ENCODE results near the gene NKAIN2.

DNA sequence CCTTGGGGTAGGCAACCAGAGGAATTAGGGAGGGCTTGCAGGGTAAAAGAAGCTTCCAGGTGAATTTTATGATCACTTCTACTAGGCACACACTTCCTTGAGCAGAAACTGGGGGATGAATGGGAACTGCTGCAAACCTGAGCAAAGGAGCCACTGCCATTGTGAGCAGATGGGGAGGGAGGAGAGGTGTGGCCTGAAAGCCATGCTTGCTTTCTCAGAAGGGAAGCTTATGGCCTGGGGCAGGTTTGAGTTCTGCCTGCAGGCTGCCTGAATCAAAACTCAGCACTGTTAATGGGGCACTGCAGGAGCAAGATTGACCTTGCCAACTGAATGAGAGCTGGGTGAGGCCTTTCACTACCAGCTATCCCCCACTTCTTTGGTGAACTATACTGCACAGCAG, 328.1 kb downstream of the NKAIN2 start:
- no peak for TF ChIP-seq POLR2A (IDR thresholded peaks at IDR 0.05; ENCODE audit: extremely low read depth, insufficient read length)
- TF ChIP-seq, protein P1, sequence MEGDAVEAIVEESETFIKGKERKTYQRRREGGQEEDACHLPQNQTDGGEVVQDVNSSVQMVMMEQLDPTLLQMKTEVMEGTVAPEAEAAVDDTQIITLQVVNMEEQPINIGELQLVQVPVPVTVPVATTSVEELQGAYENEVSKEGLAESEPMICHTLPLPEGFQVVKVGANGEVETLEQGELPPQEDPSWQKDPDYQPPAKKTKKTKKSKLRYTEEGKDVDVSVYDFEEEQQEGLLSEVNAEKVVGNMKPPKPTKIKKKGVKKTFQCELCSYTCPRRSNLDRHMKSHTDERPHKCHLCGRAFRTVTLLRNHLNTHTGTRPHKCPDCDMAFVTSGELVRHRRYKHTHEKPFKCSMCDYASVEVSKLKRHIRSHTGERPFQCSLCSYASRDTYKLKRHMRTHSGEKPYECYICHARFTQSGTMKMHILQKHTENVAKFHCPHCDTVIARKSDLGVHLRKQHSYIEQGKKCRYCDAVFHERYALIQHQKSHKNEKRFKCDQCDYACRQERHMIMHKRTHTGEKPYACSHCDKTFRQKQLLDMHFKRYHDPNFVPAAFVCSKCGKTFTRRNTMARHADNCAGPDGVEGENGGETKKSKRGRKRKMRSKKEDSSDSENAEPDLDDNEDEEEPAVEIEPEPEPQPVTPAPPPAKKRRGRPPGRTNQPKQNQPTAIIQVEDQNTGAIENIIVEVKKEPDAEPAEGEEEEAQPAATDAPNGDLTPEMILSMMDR (IDR thresholded peaks at IDR 0.05; ENCODE audit: low read depth, low read length): no peak
- TF ChIP-seq MYC (IDR thresholded peaks at IDR 0.05; ENCODE audit: low read depth, low read length): no peak
- TF ChIP-seq, protein P2, sequence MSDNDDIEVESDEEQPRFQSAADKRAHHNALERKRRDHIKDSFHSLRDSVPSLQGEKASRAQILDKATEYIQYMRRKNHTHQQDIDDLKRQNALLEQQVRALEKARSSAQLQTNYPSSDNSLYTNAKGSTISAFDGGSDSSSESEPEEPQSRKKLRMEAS (IDR thresholded peaks at IDR 0.05; ENCODE audit: low read depth, low read length): no peak
